HepG2 (cell line): Measurements from ENCODE around the gene TRIO. TPM values are rescaled to one million over a fixed set of nuclear protein-coding genes. Genes with fewer than 3 reads are reported as not detected.

Experiments
- AHR ChIP-seq: IDR thresholded peaks from 2 replicates; pipeline ENCODE4 v1.6.1; 2018; ENCODE audit warnings: missing genetic modification reagents, missing compliant biosample characterization
- BRD4 ChIP-seq: sonication (generic); formaldehyde crosslinking; IDR thresholded peaks from 2 replicates; pipeline ENCODE4 v1.4.0; 2020; ENCODE audit warnings: missing genetic modification reagents
- EEA1 ChIP-seq: sonication (generic); formaldehyde crosslinking; IDR thresholded peaks from 2 replicates; pipeline ENCODE4 v1.5.1; 2020; ENCODE audit warnings: mild to moderate bottlenecking, missing genetic modification reagents, borderline replicate concordance
- HES4 ChIP-seq: sonication (generic); formaldehyde crosslinking; IDR thresholded peaks from 2 replicates; pipeline ENCODE4 v1.9.0; 2021; ENCODE audit warnings: mild to moderate bottlenecking, missing genetic modification reagents, borderline replicate concordance
- IRF2 ChIP-seq: IDR thresholded peaks from 2 replicates; pipeline ENCODE4 v1.6.1; 2018; ENCODE audit warnings: missing genetic modification reagents, missing compliant biosample characterization
- KMT2B ChIP-seq: IDR thresholded peaks from 2 replicates; pipeline ENCODE4 v1.6.1; 2016; ENCODE audit warnings: missing genetic modification reagents, missing compliant biosample characterization
- MEIS2 ChIP-seq: sonication (generic); formaldehyde crosslinking; IDR thresholded peaks from 2 replicates; pipeline ENCODE4 v1.9.0; 2021; ENCODE audit warnings: mild to moderate bottlenecking, missing genetic modification reagents
- MTF2 ChIP-seq: sonication (generic); formaldehyde crosslinking; IDR thresholded peaks from 2 replicates; pipeline ENCODE4 v1.5.0; 2020; ENCODE audit warnings: missing genetic modification reagents, borderline replicate concordance
- PHF21A ChIP-seq: sonication (generic); formaldehyde crosslinking; IDR thresholded peaks from 2 replicates; pipeline ENCODE4 v1.5.0; 2020; ENCODE audit warnings: mild to moderate bottlenecking, missing genetic modification reagents
- PTBP1 ChIP-seq: fragments of 200-400 bp; formaldehyde crosslinking; IDR thresholded peaks from 2 replicates; pipeline ENCODE4 v1.6.1; 2018; ENCODE audit warnings: low read length, low read depth; ENCODE audit not compliant: poor library complexity, severe bottlenecking
- RBFOX2 ChIP-seq: fragments of 200-400 bp; formaldehyde crosslinking; IDR thresholded peaks from 2 replicates; pipeline ENCODE4 v1.6.1; 2017; ENCODE audit warnings: low read depth, mild to moderate bottlenecking, low read length
- RFXANK ChIP-seq: IDR thresholded peaks from 2 replicates; pipeline ENCODE4 v1.6.1; 2016
- RXRA ChIP-seq: sonication (generic); formaldehyde crosslinking; IDR thresholded peaks from 2 replicates; pipeline ENCODE4 v1.5.1; 2020; ENCODE audit warnings: missing genetic modification reagents
- SOX6 ChIP-seq, 2 experiments: fragments of 450-650 bp in 1 of 2; sonication (generic) in 1 of 2; formaldehyde crosslinking in 1 of 2; IDR thresholded peaks; 2 replicates each; pipeline versions ENCODE4 v1.4.0 to v1.6.1; 2017 to 2020; ENCODE audit warnings: antibody characterized with exemption in 1 of 2, mild to moderate bottlenecking in 1 of 2, missing genetic modification reagents in 1 of 2
- ZBTB42 ChIP-seq: sonication (generic); formaldehyde crosslinking; IDR thresholded peaks from 2 replicates; pipeline ENCODE4 v1.5.0; 2020; ENCODE audit warnings: mild to moderate bottlenecking, missing genetic modification reagents
- ZFY ChIP-seq: sonication (generic); formaldehyde crosslinking; IDR thresholded peaks from 2 replicates; pipeline ENCODE4 v1.4.0; 2020; ENCODE audit warnings: missing genetic modification reagents
- ZNF20 ChIP-seq: sonication (generic); formaldehyde crosslinking; IDR thresholded peaks from 2 replicates; pipeline ENCODE4 v1.4.0; 2020; ENCODE audit warnings: mild to moderate bottlenecking, moderate library complexity, missing genetic modification reagents
- ZNF232 ChIP-seq: sonication (generic); formaldehyde crosslinking; IDR thresholded peaks from 2 replicates; pipeline ENCODE4 v1.4.0; 2020; ENCODE audit warnings: missing genetic modification reagents, borderline replicate concordance
- ZNF468 ChIP-seq: sonication (generic); formaldehyde crosslinking; IDR thresholded peaks from 2 replicates; pipeline ENCODE4 v1.8.0; 2022; ENCODE audit warnings: mild to moderate bottlenecking, moderate library complexity, missing genetic modification reagents
- ZNF792 ChIP-seq: IDR thresholded peaks from 2 replicates; pipeline ENCODE4 v1.6.1; 2016
- ZNF83 ChIP-seq: sonication (generic); formaldehyde crosslinking; IDR thresholded peaks from 2 replicates; pipeline ENCODE4 v1.4.0; 2020; ENCODE audit warnings: missing genetic modification reagents, mild to moderate bottlenecking, borderline replicate concordance
- ZSCAN20 ChIP-seq: sonication (generic); formaldehyde crosslinking; IDR thresholded peaks from 2 replicates; pipeline ENCODE4 v1.4.0; 2020; ENCODE audit warnings: missing genetic modification reagents, mild to moderate bottlenecking, borderline replicate concordance
- polyA plus RNA-seq, 8 experiments: library from polyadenylated mRNA; depleted of rRNA in 3 of 8; stranded (reverse) in 7 of 8; unstranded in 1 of 8; fragments of >200 nt; fragmentation: Illumina TruSeq in 4 of 8; extraction: Trizol in 4 of 8; gene quantifications; 2 replicates each; pipeline versions ENCODE4 v1.2.1 to v1.2.3, GENCODE V29; 2011 to 2016; ENCODE audit warnings: low read depth in 4 of 8, missing spikeins in 1 of 8, mixed read lengths in 1 of 8; ENCODE audit not compliant: insufficient read depth in 1 of 8
- total RNA-seq, 5 experiments: library from RNA; depleted of rRNA; stranded (reverse); fragments of >200 nt; fragmentation: Illumina TruSeq; extraction: Trizol; gene quantifications; 2 replicates each; pipeline ENCODE4 v1.2.3, GENCODE V29; 2016; ENCODE audit warnings: low read depth in 1 of 5
- TF ChIP-seq, protein P1 (sequence below): sonication (generic); formaldehyde crosslinking; IDR thresholded peaks from 2 replicates; pipeline ENCODE4 v1.4.0; 2020; ENCODE audit warnings: mild to moderate bottlenecking, missing genetic modification reagents
- TF ChIP-seq, protein P2 (sequence below): sonication (generic); formaldehyde crosslinking; IDR thresholded peaks from 2 replicates; pipeline ENCODE4 v1.8.1; 2023; ENCODE audit warnings: mild to moderate bottlenecking, moderate library complexity, missing genetic modification reagents
- TF ChIP-seq, protein P3 (sequence below): sonication (generic); formaldehyde crosslinking; IDR thresholded peaks from 2 replicates; pipeline ENCODE4 v1.4.0; 2020; ENCODE audit warnings: missing genetic modification reagents, borderline replicate concordance
- TF ChIP-seq, protein P4 (sequence below): sonication (generic); formaldehyde crosslinking; IDR thresholded peaks from 2 replicates; pipeline ENCODE4 v1.5.0; 2020; ENCODE audit warnings: missing genetic modification reagents

The TRIO gene
- total and polyA plus RNA-seq, 2 of the 13 experiments (the other 11 are each of a cell fraction or from before 2014, with no cell fraction given): 45.2 to 45.9 TPM

DNA sequence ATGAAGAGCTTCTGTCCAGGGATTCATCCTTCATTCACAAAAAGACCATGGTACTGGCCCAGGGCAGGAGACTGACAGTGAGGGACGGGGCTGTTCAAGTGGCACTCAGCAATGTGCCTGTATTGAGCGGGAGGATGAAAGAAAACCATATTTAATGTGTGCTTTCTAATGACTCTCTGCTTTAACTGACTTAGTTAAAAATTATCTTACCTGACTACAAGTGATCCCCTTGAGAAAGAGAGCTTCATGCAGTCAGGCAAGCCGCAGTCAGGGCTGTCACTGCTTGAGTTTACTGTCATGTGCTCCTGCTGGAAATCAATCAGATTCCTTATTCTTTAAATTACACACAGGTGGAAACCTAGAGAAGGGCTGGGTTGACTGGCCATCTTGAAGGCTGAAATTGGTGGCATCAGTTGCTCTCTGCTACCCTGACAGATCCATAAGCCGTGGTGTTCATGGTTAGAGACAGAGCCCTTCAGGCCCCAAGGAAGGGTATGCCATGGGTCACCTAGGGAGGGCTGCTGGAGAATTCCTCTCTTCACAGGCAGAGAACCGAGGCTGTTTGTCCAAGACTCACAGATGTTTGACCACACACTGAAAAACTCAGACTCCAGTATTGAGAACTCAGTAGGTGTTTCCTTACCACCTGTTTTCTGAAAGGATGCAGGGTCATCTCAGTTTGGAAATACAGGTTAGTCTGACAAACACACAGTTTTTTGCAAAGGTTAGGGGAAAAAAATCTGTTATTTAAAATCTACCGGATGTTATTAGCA lies 70.9 kb downstream of the TRIO start (continued):
- TF ChIP-seq ZNF232 (no peak), HES4 (no peak), ZNF83 (CRISPR knock-in tag) (no peak), SOX6 (IDR thresholded peaks at IDR 0.05) (no peak), SOX6 (CRISPR knock-in tag; IDR thresholded peaks at IDR 0.05) (peak; percentile 63), KMT2B (CRISPR knock-in tag) (no peak; the same call in 1 of the 2 replicates), MEIS2 (no peak), RFXANK (CRISPR knock-in tag) (no peak), ZNF468 (CRISPR knock-in tag) (no peak), ZNF20 (CRISPR knock-in tag) (no peak), RXRA (CRISPR knock-in tag) (no peak), AHR (CRISPR knock-in tag) (no peak), BRD4 (CRISPR knock-in tag) (no peak), ZSCAN20 (CRISPR knock-in tag) (no peak), PTBP1 (no peak), ZNF792 (CRISPR knock-in tag) (no peak; the same call in 1 of the 2 replicates), RBFOX2 (no peak), ZFY (no peak), PHF21A (0 out of 2 replicates have a peak, but pooled peaks have one; percentile 43), MTF2 (no peak), IRF2 (CRISPR knock-in tag) (no peak), EEA1 (CRISPR knock-in tag) (no peak), ZBTB42 (CRISPR knock-in tag) (no peak)
- TF ChIP-seq, protein P1, sequence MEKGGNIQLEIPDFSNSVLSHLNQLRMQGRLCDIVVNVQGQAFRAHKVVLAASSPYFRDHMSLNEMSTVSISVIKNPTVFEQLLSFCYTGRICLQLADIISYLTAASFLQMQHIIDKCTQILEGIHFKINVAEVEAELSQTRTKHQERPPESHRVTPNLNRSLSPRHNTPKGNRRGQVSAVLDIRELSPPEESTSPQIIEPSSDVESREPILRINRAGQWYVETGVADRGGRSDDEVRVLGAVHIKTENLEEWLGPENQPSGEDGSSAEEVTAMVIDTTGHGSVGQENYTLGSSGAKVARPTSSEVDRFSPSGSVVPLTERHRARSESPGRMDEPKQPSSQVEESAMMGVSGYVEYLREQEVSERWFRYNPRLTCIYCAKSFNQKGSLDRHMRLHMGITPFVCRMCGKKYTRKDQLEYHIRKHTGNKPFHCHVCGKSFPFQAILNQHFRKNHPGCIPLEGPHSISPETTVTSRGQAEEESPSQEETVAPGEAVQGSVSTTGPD (CRISPR knock-in tag): no peak
- TF ChIP-seq, protein P2, sequence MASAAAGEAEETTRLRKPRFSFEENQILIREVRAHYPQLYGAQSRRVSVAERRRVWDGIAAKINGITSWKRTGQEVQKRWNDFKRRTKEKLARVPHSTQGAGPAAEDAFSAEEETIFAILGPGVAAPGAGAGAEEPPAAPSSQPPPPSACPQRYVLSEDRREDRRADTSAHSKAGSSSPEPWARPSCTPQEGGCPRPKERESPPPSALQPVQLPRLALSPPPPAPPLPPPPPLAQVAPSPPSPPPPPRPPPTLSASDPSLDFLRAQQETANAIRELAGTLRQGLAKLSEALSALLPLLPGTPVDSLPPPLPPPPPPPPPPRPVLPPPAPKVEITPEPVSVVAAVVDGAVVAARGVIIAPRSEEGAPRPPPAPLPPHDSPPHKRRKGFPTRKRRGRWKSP (CRISPR knock-in tag): no peak
- TF ChIP-seq, protein P3, sequence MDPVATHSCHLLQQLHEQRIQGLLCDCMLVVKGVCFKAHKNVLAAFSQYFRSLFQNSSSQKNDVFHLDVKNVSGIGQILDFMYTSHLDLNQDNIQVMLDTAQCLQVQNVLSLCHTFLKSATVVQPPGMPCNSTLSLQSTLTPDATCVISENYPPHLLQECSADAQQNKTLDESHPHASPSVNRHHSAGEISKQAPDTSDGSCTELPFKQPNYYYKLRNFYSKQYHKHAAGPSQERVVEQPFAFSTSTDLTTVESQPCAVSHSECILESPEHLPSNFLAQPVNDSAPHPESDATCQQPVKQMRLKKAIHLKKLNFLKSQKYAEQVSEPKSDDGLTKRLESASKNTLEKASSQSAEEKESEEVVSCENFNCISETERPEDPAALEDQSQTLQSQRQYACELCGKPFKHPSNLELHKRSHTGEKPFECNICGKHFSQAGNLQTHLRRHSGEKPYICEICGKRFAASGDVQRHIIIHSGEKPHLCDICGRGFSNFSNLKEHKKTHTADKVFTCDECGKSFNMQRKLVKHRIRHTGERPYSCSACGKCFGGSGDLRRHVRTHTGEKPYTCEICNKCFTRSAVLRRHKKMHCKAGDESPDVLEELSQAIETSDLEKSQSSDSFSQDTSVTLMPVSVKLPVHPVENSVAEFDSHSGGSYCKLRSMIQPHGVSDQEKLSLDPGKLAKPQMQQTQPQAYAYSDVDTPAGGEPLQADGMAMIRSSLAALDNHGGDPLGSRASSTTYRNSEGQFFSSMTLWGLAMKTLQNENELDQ (CRISPR knock-in tag): no peak
- TF ChIP-seq, protein P4, sequence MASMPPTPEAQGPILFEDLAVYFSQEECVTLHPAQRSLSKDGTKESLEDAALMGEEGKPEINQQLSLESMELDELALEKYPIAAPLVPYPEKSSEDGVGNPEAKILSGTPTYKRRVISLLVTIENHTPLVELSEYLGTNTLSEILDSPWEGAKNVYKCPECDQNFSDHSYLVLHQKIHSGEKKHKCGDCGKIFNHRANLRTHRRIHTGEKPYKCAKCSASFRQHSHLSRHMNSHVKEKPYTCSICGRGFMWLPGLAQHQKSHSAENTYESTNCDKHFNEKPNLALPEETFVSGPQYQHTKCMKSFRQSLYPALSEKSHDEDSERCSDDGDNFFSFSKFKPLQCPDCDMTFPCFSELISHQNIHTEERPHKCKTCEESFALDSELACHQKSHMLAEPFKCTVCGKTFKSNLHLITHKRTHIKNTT: no peak
